HL-60 (cell line): ENCODE measurements around the gene AMPD3.

ENCODE experiments used
- GABPA ChIP-seq: IDR thresholded peaks from 2 replicates; pipeline ENCODE4 v1.6.1; 2012; ENCODE audit warnings: low read depth
- SPI1 ChIP-seq: IDR thresholded peaks from 2 replicates; pipeline ENCODE4 v1.6.1; 2012; ENCODE audit warnings: low read depth, mild to moderate bottlenecking, borderline replicate concordance
- TF ChIP-seq, protein P1 (sequence below): IDR thresholded peaks from one replicate; pipeline ENCODE4 v1.5.1; 2011; ENCODE audit warnings: low read length, control low read depth, inconsistent platforms; ENCODE audit not compliant: insufficient read depth

DNA sequence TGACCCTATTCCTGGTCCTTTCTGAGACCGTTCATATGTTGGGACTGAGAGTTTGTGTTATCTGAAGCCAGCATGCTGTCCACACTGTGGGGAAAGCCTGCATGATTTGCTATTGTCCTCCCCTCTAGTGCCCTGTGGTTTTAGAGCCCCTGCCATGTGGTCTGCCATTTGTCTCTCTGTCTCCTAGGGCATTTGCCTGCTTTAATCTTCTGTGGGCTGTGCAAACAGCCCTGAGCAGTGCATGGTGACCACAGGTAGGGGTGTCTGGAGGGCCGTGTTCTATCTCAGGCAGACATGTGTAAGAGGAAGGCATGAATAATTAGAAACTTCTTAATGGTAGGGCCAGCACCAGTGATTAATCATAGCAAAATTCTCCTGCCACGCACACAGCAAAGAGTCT is 23.0 kb downstream of the AMPD3 start:
- TF ChIP-seq, protein P1, sequence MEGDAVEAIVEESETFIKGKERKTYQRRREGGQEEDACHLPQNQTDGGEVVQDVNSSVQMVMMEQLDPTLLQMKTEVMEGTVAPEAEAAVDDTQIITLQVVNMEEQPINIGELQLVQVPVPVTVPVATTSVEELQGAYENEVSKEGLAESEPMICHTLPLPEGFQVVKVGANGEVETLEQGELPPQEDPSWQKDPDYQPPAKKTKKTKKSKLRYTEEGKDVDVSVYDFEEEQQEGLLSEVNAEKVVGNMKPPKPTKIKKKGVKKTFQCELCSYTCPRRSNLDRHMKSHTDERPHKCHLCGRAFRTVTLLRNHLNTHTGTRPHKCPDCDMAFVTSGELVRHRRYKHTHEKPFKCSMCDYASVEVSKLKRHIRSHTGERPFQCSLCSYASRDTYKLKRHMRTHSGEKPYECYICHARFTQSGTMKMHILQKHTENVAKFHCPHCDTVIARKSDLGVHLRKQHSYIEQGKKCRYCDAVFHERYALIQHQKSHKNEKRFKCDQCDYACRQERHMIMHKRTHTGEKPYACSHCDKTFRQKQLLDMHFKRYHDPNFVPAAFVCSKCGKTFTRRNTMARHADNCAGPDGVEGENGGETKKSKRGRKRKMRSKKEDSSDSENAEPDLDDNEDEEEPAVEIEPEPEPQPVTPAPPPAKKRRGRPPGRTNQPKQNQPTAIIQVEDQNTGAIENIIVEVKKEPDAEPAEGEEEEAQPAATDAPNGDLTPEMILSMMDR, result no peak
- TF ChIP-seq SPI1 (no peak), GABPA (no peak)
